Suprapubic skin (tissue), 3 donors: ENCODE results near the gene PLCL2.

ENCODE experiments used
- EP300 ChIP-seq: sonication (generic); formaldehyde crosslinking; IDR thresholded peaks from one replicate; pipeline ENCODE4 v1.6.1; 2017; ENCODE audit warnings: antibody characterized with exemption
- POLR2A ChIP-seq, 2 donors: fragments of 450-650 bp; IDR thresholded peaks; one replicate each; pipeline ENCODE4 v1.6.1; 2017; ENCODE audit warnings: antibody characterized with exemption in 2 of 2, mild to moderate bottlenecking in 2 of 2, moderate library complexity in 2 of 2
- TF ChIP-seq, protein P1 (sequence below), 2 donors: fragments of 200-600 bp in 1 of 2; fragments of 450-650 bp in 1 of 2; sonication (generic) in 1 of 2; IDR thresholded peaks; one replicate each; pipeline ENCODE4 v1.5.1; 2016 to 2019; ENCODE audit warnings: antibody characterized with exemption in 2 of 2, mild to moderate bottlenecking in 1 of 2, moderate library complexity in 1 of 2

DNA sequence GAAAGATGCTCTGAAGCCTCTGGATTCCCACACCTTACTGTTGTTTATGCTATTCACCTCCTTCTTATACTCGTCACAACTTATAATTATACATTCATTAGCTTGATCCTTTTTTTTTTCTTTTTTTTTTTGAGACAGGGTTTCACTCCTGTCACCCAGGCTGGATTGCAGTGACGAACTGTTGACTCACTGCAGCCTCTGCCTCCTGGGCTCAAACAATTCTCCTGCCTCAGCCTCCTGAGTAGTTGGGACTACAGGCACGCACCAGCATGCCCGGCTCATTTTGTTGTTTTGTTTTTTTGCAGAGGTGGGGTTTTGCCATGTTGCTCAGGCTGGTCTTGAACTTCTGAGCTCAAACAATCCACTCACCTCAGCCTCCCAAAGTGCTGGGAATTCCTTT lies 143.6 kb downstream of the PLCL2 start:
- TF ChIP-seq POLR2A (IDR thresholded peaks at IDR 0.05) (no peak), EP300 (no peak)
- TF ChIP-seq, protein P1, sequence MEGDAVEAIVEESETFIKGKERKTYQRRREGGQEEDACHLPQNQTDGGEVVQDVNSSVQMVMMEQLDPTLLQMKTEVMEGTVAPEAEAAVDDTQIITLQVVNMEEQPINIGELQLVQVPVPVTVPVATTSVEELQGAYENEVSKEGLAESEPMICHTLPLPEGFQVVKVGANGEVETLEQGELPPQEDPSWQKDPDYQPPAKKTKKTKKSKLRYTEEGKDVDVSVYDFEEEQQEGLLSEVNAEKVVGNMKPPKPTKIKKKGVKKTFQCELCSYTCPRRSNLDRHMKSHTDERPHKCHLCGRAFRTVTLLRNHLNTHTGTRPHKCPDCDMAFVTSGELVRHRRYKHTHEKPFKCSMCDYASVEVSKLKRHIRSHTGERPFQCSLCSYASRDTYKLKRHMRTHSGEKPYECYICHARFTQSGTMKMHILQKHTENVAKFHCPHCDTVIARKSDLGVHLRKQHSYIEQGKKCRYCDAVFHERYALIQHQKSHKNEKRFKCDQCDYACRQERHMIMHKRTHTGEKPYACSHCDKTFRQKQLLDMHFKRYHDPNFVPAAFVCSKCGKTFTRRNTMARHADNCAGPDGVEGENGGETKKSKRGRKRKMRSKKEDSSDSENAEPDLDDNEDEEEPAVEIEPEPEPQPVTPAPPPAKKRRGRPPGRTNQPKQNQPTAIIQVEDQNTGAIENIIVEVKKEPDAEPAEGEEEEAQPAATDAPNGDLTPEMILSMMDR (IDR thresholded peaks at IDR 0.05): no peak
